GM19395 (cell line): ENCODE measurements around the gene PADI2.

ENCODE experiments used
- ATAC-seq: cut with Tn5 transposase; IDR thresholded peaks from one replicate; pipeline ENCODE4 v1.9.1; 2021; ENCODE audit warnings: mild to moderate bottlenecking, moderate library complexity; ENCODE audit not compliant: unreplicated experiment

Gene PADI2

DNA sequence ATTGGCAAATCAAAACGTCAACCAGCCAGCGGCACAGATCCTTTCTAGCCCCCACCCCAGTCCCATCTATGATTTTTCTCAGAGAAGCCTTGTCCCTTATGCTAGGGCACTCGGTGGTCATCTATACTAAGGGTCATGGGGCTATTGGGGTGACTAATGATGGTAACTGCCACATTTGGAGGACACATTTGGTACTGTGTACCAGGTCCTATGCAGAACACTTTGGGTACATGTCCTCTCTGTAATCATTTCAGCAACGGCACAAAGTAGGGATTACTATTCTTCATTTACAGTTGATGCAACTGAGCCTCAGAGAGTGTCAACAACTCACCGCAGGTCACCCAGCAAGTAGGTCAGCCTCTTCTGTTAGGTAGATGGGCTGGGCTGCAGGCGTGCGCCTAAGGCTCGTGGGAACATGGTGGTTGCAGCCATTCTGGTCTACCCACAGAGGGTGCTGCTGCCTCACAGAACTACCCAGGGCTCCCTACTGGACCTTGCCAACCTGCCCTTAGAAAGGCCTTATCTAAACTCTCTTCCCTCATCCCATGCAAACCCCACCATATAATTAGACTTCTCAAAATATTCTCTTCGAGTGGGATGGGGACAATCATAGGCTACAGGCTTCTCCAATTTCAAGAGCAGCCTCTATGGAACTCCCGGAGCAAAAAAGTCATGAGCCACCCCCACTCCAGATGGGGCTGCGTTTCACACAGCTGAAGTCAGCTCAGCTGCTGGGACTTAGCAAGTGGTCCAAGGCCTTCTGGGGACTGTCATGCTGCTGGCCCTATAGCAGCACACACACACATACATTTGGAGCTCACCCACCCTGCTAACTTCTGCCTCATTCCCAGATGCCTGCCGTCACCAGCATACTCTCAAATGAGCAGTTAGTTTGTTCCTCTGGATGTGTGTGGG, 59.6 kb downstream of the PADI2 start:
- ATAC-seq, result no peak

DNA sequence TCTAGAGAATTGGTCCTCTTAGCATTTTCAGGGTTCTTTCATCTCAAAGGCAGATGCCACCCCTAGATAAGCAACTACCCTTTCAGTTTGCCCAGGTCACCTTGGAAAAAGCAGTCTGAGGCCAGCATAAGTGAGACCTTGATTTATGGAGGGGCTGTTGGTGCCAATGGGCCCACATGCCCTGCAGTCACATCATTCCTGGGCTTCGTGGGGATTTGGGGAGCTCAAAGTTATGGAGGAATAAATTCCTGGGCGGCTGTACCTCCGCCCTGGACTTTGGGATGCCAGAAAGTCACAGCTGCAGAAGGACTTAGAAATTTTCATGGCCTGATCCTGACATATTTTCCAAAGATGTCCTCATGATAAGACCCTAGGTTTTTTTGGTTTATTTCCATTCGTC, 62.7 kb downstream of the PADI2 start:
- ATAC-seq, result no peak

DNA sequence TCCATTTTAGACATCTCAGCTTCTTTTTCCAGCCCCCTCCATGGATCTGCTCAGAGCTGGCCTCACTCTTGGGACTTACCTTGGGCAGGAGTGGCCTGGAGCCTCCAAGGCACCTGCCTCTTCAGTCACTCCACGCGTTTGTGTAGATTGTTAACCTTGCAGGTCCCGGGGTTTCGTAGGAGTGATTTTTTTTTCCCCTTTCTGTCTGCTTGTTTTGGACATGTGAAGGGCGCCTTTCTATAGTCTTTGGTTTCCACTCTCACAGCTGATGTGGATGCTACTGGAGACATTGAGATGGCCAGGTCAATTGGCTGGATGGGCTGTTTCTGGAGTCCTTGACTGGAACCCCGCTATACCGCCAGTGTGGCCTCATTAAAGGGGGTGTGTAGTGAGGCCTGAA, 63.5 kb downstream of the PADI2 start:
- ATAC-seq, result no peak

- peak; percentile 95 for ATAC-seq
Measured at GRCh38 chr1:17053685-17054410, 65.4 kb downstream of the PADI2 start, which contains the start of gene SDHB. Gene SDHB (minus strand): TSS chr1:17054032. CDS start chr1:17054019, 13 bp downstream.

DNA sequence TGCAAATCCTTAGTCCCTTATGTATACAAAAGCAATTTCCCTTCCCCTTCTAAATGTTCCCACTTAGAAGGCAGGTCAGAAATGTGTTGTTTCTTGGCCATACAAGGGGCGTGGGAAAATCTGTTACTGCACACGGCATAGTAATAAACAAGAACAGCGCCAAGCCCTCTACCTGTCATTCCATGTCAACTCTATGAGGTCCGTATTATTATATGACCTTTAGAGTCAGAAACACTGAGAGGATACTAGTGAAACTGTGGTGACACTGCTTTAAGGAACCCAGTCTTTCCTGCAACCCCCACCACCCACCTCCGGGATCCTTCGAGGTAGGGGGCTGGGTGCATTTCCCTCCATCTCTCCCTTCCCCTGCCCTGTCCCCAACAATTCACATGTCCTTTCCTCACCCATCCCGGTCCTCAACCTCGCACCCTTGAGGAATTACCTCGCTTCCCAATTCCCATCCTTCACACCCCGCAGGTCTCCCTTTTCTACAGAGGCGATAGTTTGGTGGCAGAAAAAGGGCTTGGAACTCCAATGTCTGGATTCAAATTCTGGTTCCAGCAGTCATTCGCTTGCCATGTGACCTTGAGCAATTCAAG, 66.1 kb downstream of the PADI2 start:
- ATAC-seq, result no peak

DNA sequence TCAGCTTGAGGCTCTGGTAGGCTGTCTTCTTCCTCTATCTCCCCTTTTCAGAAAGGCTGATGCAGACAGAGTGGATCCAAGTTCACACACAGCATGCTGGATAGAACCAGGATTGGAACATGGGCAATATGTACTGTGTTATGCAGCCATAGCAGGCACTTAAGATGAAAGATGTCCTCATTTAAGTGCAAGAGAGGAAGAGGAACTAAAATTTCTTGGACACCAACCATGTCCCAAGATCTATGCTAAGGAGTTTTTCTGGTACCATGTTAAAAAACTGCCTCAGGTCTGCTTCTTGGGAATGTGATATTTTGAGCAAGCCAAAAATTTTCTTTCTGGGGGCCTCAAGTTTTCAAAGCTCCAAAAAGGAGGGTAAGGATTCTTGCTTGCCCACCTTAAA, 66.6 kb downstream of the PADI2 start:
- ATAC-seq, result no peak

- ATAC-seq, result no peak
Measured at GRCh38 chr1:17052038-17052437, 67.2 kb downstream of the PADI2 start.

DNA sequence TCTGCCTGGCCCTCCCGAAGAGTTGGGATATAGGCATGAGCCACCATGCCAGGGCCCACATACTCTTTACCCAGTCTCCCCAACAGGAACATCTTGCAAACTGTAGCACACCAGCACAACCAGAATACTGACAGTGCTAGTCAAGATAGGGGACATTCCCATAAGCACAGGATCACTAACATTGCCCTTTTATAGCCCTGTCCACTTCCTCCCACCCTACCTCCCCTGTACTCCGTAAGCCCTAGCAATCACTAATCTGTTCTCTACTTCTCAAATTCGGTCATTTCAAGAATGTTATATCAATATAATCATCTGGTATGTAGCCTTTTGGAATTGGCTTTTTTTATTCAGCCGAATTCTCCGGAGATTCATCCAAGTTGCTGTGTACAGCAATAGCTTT, 71.3 kb downstream of the PADI2 start:
- no peak for ATAC-seq

DNA sequence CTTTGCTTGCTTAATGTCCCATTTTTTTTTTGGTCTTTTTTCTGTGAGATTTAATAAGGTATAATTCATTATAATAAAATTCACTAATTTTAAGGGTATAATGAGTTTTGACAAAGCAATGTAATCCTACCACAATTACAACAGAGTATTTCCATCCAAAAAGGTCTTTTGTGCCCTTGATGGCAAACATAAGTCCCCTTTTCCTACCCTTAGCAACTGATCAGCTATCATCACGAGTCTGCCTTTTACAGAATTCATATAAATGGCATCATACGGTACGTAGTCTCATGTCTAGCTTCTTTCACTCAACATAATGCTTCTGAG, 73.0 kb downstream of the PADI2 start:
- no peak for ATAC-seq

- no peak for ATAC-seq
Measured at GRCh38 chr1:17045634-17046333, 73.5 kb downstream of the PADI2 start.

GRCh38 chr1:17045150-17045549, 74.1 kb downstream of the PADI2 start:
- ATAC-seq, result no peak

DNA sequence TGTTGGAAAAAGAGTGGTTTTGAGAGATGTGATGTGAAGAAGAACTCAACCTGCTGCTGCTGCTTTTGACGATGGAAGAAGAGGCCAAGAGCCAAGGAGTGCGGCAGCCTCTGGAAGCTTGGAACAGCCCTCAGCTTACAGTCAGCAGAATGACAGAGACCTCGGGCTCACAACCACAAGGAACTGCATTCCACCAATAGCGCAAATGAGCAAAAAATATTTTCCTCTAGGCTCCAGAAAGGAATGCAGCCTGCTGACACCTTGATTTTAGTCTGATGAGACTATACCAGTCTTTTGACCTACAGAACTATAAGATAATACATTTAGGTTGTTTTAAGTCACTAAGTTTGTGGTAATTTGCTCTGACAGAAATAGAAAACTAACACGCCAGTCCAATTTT, 75.6 kb downstream of the PADI2 start:
- ATAC-seq, result no peak

- no peak for ATAC-seq
Measured at GRCh38 chr1:17040135-17040534, 79.1 kb downstream of the PADI2 start.

- ATAC-seq, result no peak
Measured at GRCh38 chr1:17039522-17039921, 79.7 kb downstream of the PADI2 start.

DNA sequence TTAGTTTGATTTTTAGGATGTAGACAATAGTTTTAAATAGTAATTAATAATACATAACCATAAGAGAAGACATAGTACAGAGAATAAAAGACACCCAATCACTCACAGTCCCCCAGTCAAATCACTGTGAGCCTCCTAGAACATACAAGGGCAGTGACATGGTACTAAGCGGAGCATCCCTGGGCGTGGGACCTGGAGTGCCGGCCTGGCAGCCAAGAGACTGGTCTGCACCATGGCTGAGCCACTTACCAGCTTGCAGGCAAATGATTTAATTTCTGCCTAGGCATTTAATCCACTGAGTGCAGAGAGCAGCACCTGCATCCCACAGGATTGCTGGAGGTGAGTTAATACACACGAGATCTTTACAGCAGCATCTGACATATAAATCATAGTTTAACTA, 85.8 kb downstream of the PADI2 start:
- ATAC-seq, result no peak

DNA sequence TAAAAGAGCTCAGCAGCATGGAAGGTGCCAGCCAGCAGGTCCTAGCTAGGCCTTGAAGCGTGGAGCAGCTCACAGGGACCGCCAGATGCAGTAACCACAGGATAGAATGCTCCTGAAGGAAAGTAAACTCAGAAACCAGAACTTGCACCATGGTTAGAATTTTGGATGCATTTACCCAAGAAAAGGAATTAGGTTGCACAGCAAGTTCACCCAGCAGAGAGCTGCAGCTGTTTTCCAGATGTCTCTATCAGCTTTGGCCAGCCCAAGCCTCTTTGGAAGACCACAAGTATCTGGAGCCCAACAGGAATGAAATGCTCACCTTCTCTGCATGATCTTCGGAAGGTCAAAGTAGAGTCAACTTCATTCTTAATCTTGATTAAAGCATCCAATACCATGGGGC, 86.5 kb downstream of the PADI2 start:
- no peak for ATAC-seq

- no peak for ATAC-seq
Measured at GRCh38 chr1:17031436-17031835, 87.8 kb downstream of the PADI2 start.

DNA sequence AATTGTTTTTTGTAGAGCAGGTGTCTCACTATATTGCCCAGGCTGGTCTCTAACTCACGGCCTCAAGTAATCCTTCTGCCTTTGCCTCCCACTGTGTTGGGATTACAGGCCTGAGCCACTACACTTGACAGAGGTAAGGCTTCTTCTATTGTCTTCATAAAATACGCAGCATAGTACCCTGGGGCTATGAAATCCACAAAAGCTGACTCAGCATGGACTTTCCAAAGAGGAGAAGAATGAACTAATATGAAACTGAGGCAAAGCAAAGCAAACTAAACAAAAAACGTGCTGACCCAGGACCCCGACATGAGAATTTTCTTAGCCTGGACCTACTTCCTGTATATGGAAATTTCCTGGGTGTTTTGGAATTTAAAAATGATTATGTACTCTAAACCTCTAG, 89.0 kb downstream of the PADI2 start:
- no peak for ATAC-seq

- no peak for ATAC-seq
Measured at GRCh38 chr1:17028662-17029188, 90.5 kb downstream of the PADI2 start.

- no peak for ATAC-seq
Measured at GRCh38 chr1:17027900-17028299, 91.4 kb downstream of the PADI2 start.

DNA sequence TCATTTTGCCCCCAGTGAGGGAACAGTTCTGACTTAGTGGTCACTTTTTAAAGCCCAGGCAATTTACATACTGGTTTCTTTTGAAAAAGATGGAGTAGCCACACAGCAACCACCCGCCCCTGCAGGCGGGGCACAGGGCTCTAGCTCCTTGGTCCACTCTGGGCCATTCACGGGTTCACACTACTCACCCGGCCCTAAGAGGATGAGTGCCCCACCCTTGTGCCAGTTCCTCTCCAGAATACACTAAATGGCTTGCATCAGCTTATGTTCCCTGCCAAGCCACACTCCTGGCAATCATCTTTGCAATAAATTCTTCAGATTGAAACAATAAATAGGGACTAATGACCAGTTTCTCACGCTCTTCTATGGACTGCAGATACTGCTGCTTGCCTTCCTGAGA, 91.8 kb downstream of the PADI2 start:
- ATAC-seq, result no peak
